CD4-positive, alpha-beta T cell treated with Interleukin-15 for 1 hour (primary cell): ENCODE measurements around the gene GALNTL6.

Experiments used
- DNase-seq: peaks from one replicate; pipeline ENCODE4 v3.0.0-alpha.2; 2020

GALNTL6 gene

GRCh38 chr4:171812665-171813525 lies at the start of gene GALNTL6:
Gene GALNTL6, plus strand, starts transcription at chr4:171813404.
- no peak for DNase-seq

- no peak for DNase-seq
Measured at GRCh38 chr4:171765514-171765913, 47.7 kb upstream of the GALNTL6 start.

- no peak for DNase-seq
Measured at GRCh38 chr4:171774642-171775190, 38.5 kb upstream of the GALNTL6 start.

- no peak for DNase-seq
Measured at GRCh38 chr4:171779301-171779700, 33.9 kb upstream of the GALNTL6 start.

GRCh38 chr4:171785388-171785787 lies 27.8 kb upstream of the GALNTL6 start:
- no peak for DNase-seq

GRCh38 chr4:171793723-171794122 lies 19.5 kb upstream of the GALNTL6 start:
- DNase-seq: no peak

- DNase-seq: no peak
Measured at GRCh38 chr4:171794528-171794927, 18.7 kb upstream of the GALNTL6 start.

- DNase-seq: no peak
Measured at GRCh38 chr4:171809854-171810253, 3.4 kb upstream of the GALNTL6 start.

GRCh38 chr4:171812333-171812664 lies 905 bp upstream of the GALNTL6 start:
- DNase-seq: no peak

GRCh38 chr4:171813526-171814250 lies 484 bp downstream of the GALNTL6 start:
- no peak for DNase-seq

- DNase-seq: no peak
Measured at GRCh38 chr4:171814545-171814944, 1.3 kb downstream of the GALNTL6 start.

- no peak for DNase-seq
Measured at GRCh38 chr4:171817026-171817425, 3.8 kb downstream of the GALNTL6 start.

- no peak for DNase-seq
Measured at GRCh38 chr4:171834640-171835039, 21.4 kb downstream of the GALNTL6 start.

- no peak for DNase-seq
Measured at GRCh38 chr4:171843456-171843855, 30.3 kb downstream of the GALNTL6 start.

GRCh38 chr4:171846232-171846631 lies 33.0 kb downstream of the GALNTL6 start:
- no peak for DNase-seq

GRCh38 chr4:171846893-171847292 lies 33.7 kb downstream of the GALNTL6 start:
- DNase-seq: no peak

- DNase-seq: no peak
Measured at GRCh38 chr4:171847751-171848150, 34.5 kb downstream of the GALNTL6 start.

- DNase-seq: no peak
Measured at GRCh38 chr4:171849686-171850222, 36.5 kb downstream of the GALNTL6 start.

- DNase-seq: no peak
Measured at GRCh38 chr4:171851295-171851694, 38.1 kb downstream of the GALNTL6 start.

- no peak for DNase-seq
Measured at GRCh38 chr4:171857302-171858012, 44.3 kb downstream of the GALNTL6 start.

- DNase-seq: no peak
Measured at GRCh38 chr4:171875291-171875690, 62.1 kb downstream of the GALNTL6 start.

GRCh38 chr4:171876636-171877035 lies 63.4 kb downstream of the GALNTL6 start:
- DNase-seq: no peak

- DNase-seq: no peak
Measured at GRCh38 chr4:171880136-171880535, 66.9 kb downstream of the GALNTL6 start.
